Activated T-helper 1 cell treated with anti-CD3 and anti-CD28 coated beads, Interleukin-2, amount 50 U/mL, for 16 hours (primary cell): ENCODE measurements around the gene ARGLU1.

ENCODE experiments used
- DNase-seq, 2 donors: peaks; one replicate each; pipeline ENCODE4 v3.0.0-alpha.2; 2020; ENCODE audit warnings: low read depth in 1 of 2, low spot score in 1 of 2

The ARGLU1 gene

DNA sequence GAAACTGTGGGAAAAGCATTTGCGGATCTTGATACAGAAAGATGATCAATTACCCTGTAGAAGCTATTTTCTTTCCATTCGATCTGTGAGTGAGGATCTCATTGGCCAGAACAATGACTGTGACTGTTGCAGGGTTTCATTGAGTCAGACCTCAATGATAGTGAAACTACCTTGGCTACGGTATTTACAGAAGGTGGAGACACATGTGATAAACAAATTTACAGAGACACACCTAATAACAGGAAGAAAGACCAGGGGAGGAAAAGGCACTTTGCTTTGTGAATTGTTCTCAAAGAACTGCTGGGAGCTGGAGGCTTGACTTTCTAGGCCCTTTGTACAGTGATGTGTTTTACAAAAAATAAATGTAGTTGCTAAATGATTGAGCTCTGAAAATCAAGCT lies 19.9 kb upstream of the ARGLU1 start:
- DNase-seq, result no peak

DNA sequence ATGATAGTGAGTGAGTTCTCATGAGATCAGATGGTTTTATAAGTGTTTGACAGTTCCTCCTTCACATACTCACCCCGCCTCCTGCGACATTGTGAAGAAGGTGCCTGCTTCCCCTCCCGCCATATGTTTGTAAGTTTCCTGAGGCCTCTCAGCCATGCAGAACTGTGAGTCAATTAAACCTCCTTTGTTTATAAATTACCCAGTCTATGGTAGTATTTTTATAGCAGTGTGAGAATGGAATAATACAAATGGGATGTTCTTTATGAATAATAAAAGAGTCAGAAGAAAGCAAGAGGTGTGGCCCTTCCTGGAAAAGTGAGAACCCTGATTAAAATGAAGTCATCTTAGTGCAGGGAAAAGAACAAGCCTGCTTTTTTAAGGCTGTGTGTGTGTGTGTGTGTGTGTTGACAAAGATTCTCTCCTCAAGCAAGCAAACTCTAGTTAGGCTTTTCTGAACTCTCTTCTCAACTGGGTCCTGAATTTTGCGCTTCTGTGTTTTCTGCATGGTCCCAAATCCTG lies 18.8 kb upstream of the ARGLU1 start:
- DNase-seq, result no peak

DNA sequence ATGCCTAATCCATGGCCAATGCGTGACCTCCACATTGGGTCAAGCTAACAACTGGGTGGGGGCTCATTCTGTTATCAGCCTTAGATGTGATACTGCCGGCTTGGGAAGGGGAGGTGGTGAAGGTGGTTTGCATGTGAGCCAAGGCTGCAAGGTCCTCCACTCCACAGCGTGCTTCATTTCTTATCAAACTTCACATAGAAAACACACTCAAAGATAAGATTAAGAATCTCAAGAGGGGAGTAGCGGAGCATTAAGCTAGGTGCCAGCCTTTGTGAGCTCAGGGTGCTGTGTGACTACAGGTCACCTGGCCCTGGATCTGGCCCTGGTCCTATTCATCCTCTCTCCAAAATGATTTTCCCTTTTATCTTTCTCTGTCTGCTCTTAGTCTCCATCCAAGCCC lies 13.3 kb upstream of the ARGLU1 start:
- no peak for DNase-seq

DNA sequence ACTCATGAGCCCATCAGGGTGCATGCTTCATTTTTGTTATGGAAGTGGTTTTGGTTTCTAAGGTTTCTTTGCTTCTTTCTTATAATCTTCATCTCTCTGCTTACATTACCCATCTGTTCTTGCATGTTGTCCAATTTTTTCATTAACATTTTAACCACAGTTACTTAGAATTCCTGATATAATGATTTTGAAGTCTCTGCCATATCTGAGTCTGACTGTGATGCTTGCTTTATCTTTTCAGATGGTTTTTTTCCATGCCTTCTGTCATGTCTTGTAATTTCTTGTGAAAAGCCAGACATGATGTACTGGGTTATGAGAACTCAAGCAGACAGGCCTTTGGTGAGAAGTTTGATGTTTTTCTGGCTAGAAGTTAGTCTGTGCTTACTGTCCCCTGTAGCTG lies 8.0 kb upstream of the ARGLU1 start:
- no peak for DNase-seq

DNA sequence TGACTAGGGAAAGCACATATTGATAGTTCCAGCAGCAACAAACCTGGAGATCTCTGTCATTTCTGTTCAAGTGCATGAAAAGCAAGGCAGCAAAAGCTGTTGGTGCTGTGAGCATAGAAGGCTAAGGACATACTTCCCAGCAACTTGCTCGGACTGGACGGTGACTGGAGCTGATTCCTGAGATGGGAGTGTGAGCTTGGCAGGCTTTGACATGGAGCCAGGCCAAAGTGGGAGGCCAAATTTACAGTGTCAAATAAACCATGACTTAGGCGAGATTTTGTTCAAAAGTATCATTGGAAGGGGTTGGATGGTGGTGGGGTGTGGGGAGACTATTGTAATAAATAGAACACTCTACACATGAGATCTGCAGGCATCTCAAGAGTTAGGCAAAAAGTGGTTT lies 5.9 kb upstream of the ARGLU1 start:
- DNase-seq, result no peak

DNA sequence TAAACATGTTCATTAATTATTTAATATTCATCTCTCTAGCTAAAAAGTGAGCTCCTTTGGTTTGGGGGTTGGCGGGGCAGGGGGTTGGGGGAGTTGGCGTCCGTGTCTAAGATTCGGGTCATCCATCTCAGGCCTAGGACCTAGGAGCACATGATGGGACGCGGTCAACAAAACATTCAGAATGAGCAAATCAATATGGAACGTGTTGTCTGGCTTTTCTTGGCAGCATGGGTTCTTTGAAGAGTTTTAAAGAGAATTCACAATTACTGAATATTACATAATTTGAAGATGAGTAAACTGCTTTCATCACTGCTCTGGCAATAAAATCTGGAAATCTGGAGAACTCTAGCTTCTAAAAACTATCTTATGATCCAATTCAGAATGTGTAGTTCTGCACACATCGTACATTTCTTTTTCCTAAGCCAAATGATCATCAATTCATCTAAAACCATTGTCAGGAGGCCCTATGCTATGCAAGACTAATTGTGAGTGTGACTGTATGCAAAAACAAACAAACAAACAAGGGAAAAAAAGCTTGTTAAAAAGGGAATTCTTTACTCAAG lies 5.4 kb upstream of the ARGLU1 start:
- DNase-seq, result no peak

DNA sequence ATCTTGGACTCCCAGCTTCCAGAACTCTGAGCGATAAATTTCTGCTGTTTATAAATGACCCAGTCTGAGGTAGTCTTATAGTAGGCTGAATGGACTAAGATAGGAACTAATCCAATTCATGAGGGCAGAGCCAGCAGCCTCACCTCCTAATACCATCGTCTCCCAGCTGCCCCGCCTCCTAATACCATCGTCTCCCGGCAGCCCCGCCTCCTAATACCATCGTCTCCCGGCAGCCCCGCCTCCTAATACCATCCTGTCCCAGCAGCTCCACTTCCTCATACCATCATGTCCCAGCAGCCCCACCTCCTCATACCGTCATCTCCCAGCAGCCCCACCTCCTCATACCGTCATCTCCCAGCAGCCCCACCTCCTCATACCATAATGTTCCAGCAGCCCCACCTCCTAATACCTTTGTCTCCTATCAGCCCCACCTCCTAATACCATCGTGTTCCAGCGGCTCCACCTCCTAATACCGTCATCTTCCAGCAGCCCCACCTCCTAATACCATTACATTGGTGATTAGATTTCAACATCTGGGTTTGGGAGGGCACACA lies 2.4 kb upstream of the ARGLU1 start:
- peak; percentile 24 to 56 for DNase-seq

DNA sequence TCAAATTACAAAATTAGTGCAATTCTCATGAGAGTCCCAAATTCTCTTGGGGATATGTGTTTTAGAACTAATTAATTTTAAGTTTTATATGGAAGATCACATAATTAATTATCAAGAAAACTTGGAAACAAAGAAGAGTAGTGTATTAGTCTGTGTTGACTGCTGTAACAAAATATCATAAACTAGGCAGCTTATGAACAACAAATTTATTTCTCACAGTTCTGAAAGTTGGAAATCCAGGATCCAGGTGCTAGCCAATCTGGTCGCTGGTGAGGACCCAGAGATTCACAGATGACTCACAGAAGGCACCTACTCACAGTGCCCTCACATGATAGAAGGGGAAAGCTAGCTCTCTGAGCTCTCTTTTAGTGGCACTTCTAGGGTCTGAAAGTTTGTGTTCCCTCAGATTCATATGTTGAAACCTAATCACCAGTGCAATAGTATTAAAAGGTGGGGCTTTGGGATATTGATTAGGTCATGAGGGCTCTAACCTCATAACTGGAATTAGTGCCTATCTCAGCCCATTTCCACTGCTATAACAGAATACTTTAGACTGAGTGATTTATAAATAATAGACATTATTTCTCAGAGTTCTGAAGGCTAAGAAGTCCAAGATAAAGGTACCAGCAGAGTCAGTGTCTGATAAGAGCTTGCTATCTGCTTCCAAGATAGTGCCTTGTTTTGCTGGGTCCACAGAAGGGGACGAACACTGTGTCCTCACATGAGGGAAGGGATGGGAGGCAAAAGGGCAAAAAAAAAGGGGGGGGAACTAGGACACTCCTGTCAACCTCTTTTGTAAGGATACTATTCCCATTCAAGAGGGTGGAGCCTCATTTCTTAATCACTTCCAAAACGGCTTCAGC lies 1.5 kb upstream of the ARGLU1 start:
- no peak for DNase-seq

DNA sequence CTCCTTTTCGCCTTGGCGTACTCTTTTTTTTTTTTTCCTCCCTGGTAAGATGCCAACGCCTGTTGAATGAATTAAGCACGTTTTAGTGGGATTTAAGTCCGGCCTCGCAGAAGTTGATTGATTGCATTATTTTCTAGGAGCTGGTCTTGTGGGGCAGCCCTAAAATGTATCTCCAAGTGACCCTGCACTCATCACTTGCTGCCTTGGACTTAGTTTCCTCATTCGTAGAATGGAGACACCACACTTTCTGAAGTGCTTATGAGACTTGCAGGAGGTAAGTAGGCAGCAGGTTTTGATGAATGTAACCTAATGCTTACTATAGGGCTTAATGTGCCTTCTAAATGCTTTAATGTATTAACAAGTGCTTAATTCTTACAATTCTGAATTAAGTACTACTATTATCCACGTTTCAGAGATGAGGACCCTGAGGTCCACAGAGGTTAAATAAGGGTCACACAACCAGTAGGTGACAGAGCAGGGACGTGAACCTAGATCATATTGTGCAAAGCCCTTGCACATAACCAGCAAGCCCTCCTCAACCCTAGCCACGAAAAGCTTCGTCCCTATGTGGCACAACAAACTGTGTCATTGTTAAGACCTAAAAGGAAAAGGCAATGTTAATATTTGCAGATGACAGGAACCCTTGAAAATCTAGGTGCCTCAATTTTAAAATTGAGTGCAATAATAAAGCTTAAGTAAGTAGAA lies 514 bp upstream of the ARGLU1 start:
- DNase-seq, result no peak

DNA sequence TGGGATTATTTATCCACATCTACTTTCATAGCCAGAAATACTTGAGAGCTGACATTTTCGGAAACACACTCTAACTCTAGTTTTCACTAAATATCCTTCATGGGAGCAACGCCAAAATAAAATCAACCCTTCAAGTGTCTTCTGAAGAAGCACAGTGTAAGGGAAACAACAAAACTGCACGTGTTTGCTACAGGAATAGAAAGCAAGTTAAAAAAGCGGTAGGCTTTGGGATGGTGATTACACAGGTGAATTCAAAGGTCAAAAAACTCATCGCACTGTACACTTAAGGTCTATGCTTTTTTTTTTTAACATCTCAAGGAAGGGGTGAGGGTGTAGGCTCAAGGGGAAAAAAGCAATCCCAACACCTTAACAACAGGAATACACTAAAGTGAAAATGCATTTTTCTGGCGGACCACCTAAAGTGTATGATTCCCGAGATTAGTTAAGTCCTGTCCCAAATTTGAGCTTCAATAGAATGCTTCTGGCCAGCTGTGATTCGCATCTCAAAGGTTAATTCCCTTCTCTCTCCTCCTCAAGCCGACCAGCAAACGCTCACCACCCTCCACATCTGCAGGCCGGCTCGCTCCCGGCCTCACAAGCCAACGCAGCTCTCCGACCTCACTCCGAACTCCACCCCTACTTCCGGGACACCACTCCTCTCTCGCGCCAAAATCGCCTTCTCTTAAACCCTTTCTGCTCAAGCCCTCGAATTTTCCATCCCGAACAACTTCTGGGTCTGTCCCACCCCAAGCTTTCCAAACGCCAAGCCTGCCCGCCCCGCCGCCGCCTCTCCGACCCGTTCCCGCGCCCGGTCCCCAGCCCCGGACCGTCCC lies 1.1 kb downstream of the ARGLU1 start:
- peak in 1 of 2 donors; percentile 4 for DNase-seq

DNA sequence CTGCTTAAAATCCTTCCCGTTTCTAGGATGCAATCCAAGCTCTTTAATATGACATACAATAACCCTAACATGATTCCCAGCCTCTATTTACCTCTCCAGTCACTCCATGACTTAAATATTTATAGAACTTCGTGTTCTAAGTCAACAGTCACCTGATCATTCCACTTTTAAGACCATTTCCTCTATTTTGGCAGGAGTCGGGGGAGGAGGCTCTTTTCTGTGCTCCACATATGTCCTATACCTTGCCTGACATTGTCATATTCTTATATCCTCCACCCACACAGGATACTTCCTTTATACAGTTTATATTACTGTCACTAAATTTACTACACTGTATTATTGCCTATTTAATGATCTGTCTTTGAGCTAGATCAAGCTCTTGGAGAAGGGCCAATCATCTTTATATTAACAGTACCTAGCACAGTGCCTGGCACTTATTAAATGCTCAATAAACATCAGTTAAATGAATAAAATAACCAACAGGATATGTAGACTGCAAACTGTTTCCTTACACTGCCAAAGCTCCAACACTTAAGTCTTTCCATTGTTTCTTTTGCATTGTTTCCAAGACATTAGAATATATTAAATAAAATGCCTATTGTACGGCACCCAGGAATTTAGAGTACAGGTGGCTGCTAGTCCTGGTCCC lies 2.7 kb downstream of the ARGLU1 start:
- no peak for DNase-seq

DNA sequence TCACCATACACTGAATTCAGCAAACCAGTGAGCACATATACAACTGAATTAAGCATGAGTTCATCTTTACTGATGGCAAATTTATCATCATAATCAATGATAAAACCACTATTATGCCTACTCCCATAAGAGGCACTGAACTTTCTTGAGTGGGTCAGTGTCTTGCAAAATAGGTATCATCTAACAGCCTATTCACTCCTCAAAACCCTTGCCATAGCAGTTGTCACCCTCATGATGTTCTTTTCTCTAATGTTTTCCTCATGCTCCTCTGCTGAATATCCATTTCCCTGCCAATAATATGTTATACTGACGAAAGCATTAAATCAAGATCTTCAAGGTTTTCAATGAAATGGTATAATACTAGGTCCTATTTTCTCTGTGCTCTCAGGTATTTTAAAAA lies 5.6 kb downstream of the ARGLU1 start:
- DNase-seq, result no peak

DNA sequence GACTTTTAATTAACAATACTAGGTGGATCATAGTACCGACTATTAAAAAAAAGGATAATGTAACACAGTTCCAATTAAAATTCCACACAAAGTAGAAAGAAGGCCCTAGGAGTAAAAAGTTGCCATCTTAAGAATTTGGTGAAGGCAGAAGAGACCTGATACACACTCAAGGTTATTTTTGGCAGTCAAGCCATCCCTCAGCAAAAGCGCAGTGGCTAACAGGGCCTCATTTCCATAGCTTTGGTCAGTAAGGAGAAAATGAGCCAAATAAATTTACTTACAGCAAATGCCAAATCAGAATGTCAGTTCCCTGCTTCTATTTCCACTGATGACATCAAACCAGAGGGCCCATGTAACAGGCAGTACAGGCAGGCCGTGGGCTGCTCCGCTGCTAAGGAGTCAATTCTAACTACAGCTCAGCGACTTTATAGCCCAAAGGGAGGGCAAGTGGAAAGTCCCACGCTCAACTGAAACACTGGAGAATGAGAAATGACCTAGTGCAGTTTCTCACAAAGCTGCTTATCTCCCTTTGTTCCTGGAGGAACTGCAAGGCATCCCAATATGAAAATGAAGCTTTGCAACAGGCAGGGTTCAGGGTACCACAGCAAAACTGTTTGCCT lies 6.3 kb downstream of the ARGLU1 start:
- DNase-seq, result peak in 1 of 2 donors; percentile 4

DNA sequence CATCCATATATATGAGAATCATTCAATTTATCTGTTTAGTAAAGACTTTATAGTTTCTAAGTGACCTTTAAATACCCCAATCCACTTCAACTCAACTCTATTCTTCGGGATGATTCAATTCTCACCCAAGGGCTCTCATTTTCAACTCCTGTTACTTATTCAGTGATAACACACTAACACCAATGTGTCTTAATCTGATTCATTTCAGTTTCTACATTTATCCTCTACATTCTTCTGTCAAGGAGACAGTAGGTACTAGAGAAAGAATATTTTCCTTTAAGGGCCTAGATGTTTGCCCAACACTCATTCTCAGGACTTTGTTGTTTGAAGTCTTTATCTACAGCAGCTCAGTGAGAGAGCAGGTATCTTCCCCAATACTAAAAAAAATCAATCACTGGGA lies 7.1 kb downstream of the ARGLU1 start:
- DNase-seq, result no peak

DNA sequence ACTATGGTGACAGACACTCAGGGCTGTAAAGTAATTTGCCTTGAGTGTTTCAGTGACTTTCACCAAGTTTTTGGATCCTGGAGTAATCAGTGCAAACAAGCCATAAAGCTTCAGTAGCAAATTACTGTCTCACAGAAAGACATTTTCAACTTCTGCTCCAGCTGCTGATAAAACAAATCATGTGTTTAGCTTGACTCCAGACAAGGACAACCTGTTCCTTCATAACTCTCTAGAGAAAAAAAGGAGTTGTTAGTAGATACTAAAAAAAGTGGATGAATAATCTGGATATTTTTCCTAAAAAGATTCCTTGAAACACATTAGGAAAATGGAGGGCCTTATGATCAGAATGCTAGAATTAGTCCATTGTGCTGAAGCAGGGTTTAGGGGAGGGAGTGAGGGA lies 9.4 kb downstream of the ARGLU1 start:
- no peak for DNase-seq

DNA sequence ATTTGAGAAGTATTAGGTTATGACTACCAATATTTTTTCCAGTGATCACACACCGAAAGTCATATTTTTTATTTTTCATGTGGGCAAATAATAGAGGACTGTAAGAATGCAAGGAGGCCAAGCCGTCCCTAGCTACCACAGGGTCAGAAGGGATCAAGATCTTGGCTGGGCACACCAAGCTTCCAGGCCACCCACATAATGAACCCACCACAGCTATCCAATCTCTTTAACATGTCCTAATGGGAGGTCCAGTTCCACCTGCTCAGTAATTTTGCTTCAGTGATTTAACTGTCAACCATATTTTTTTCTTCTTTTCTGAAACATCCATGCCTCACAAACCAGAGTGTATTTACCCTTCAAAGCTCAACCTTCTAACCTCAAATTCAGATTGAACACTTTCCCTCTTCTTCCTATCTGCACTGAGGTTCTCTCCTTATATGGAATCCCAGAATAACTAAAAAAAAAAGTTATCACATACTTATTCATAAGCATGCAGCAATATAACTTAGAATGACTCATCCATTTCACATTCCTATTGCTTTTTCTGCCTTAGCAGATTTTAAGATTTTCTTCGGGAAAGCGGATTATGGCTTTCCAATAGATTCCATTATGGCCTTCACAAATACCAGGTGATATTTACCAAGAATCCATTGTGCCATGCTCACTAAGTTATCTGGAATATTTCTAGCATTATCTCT lies 12.2 kb downstream of the ARGLU1 start:
- DNase-seq, result no peak

DNA sequence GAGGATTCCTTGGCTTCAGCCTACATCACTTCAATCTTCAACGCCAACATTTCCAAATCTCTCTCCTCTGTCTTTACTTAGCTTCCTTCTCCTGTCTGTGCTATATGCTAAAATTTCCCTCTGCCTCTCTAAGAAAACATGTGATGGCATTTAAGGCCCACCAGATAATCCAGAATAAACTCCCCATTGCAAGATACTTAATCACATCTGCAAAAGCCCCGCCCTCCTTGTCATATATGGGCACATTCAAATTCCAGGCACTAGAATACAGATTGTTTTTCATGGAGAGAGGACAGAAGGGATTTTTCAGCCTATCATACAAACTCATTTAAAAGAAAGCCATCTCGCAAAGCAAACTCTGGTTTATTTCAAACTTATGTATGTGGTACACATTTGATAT lies 16.2 kb downstream of the ARGLU1 start:
- DNase-seq, result no peak

DNA sequence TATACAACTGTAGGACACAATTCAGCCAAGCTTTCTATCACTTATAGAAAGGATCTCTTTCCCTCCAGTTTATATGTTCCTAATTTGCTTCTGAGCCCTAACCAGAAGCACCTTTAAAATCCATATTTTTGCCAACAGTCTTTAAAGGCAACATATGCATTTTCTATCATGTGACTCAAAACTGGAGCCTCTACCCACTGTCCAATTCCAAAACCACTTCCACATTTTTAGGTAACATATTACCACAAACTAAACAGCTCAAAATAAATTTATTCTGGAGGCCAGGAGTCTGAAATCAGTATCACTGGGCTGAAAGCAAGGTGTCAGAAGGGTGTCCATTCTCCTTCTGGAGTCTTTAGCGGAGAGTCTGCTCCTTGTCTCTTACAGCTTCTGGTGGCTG lies 16.6 kb downstream of the ARGLU1 start:
- no peak for DNase-seq

DNA sequence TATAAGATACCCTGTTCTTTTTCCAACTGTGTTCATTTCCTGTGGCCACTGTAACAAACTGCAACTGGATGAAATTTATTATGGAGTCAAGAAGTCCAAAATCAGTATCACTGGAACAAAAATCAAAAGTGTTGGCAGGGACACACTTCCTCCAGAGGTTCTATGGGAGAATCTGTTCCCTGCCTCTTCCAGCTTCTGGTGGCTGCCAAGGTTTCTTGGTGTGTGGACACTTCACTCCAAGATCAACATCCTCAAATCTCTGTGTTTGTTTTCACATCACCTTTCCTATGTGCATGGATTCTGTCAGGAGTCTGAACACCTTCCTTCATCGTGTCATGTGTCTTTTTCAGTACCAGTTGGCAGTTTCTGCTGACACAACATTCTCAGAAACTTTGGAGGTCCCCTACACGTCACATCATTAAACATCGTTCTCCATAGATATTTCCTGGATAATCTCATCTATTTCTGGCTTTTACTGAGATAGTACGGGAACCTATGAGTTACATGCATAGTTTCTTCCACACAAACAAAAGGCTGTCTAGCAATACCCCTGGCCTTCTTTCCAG lies 17.3 kb downstream of the ARGLU1 start:
- DNase-seq, result no peak
